H9 (cell line): ENCODE data around the gene FAM9B. TPM values are rescaled to one million over a fixed set of nuclear protein-coding genes. Genes with fewer than 3 reads are reported as not detected.

Experiments
- DNase-seq: peaks from one replicate; pipeline ENCODE4 v3.0.0-alpha.2; 2017
- H2AFZ ChIP-seq: one replicate; pipeline ENCODE4 v1.6.1; 2013; ENCODE audit warnings: mild to moderate bottlenecking, low read length, control low read depth, moderate library complexity
- H2AK5ac ChIP-seq: 2 replicates; pipeline ENCODE4 v1.6.1; 2013; ENCODE audit warnings: low read length, control low read depth, mixed read lengths; ENCODE audit not compliant: insufficient read length
- H2BK120ac ChIP-seq: one replicate; pipeline ENCODE4 v1.6.1; 2013; ENCODE audit warnings: low read depth, mild to moderate bottlenecking, low read length, control low read depth, inconsistent platforms; ENCODE audit not compliant: poor library complexity, severe bottlenecking
- H2BK12ac ChIP-seq: 2 replicates; pipeline ENCODE4 v1.6.1; 2013; ENCODE audit warnings: low read length, control low read depth, mixed read lengths, low read depth; ENCODE audit not compliant: insufficient read length
- H2BK15ac ChIP-seq: 2 replicates; pipeline ENCODE4 v1.6.1; 2013; ENCODE audit warnings: low read depth, low read length, control low read depth
- H2BK20ac ChIP-seq: one replicate; pipeline ENCODE4 v1.6.1; 2013; ENCODE audit warnings: low read depth, mild to moderate bottlenecking, low read length, control low read depth, inconsistent platforms; ENCODE audit not compliant: poor library complexity, severe bottlenecking
- H2BK5ac ChIP-seq: 2 replicates; pipeline ENCODE4 v1.6.1; 2013; ENCODE audit warnings: low read length, control low read depth, mixed read lengths; ENCODE audit not compliant: insufficient read length
- H3K14ac ChIP-seq: 2 replicates; pipeline ENCODE4 v1.6.1; 2013; ENCODE audit warnings: low read length, control low read depth; ENCODE audit not compliant: insufficient read depth
- H3K18ac ChIP-seq: 2 replicates; pipeline ENCODE4 v1.6.1; 2013; ENCODE audit warnings: low read depth, mild to moderate bottlenecking, mixed read lengths, low read length, control low read depth; ENCODE audit not compliant: insufficient read length
- H3K23ac ChIP-seq: 2 replicates; pipeline ENCODE4 v1.6.1; 2013; ENCODE audit warnings: low read length, control low read depth, mixed read lengths, low read depth; ENCODE audit not compliant: insufficient read length
- H3K23me2 ChIP-seq: 2 replicates; pipeline ENCODE4 v1.6.1; 2013; ENCODE audit warnings: low read depth, mild to moderate bottlenecking, mixed read lengths, low read length, control low read depth; ENCODE audit not compliant: insufficient read length, poor library complexity, severe bottlenecking
- H3K27ac ChIP-seq: 2 replicates; pipeline ENCODE4 v1.5.1; 2013; ENCODE audit warnings: low read length, control low read depth, mixed read lengths, low read depth; ENCODE audit not compliant: insufficient read length
- H3K27me3 ChIP-seq: 2 replicates; pipeline ENCODE4 v1.6.1; 2013; ENCODE audit warnings: low read length, control low read depth, inconsistent platforms; ENCODE audit not compliant: insufficient read depth
- H3K4ac ChIP-seq: 2 replicates; pipeline ENCODE4 v1.6.1; 2013; ENCODE audit warnings: low read depth, mild to moderate bottlenecking, control low read depth, inconsistent platforms, low read length, moderate library complexity
- H3K4me1 ChIP-seq: 2 replicates; pipeline ENCODE4 v1.6.1; 2013; ENCODE audit warnings: low read length, control low read depth, inconsistent platforms; ENCODE audit not compliant: insufficient read depth
- H3K4me2 ChIP-seq: 2 replicates; pipeline ENCODE4 v1.6.1; 2013; ENCODE audit warnings: low read length, control low read depth, mixed read lengths; ENCODE audit not compliant: insufficient read length, insufficient read depth
- H3K56ac ChIP-seq: 2 replicates; pipeline ENCODE4 v1.6.1; 2013; ENCODE audit warnings: low read depth, mild to moderate bottlenecking, mixed read lengths, low read length, control low read depth; ENCODE audit not compliant: insufficient read length
- H3K79me1 ChIP-seq: 2 replicates; pipeline ENCODE4 v1.6.1; 2013; ENCODE audit warnings: low read depth, mild to moderate bottlenecking, moderate library complexity, low read length, control low read depth, inconsistent platforms; ENCODE audit not compliant: insufficient read depth, poor library complexity, severe bottlenecking
- H3K79me2 ChIP-seq: 2 replicates; pipeline ENCODE4 v1.6.1; 2013; ENCODE audit warnings: low read length, control low read depth, inconsistent platforms; ENCODE audit not compliant: insufficient read depth
- H3K9ac ChIP-seq: 2 replicates; pipeline ENCODE4 v1.6.1; 2013; ENCODE audit warnings: low read length, control low read depth, mixed read lengths; ENCODE audit not compliant: insufficient read length; ENCODE audit errors: extremely low read depth
- H3K9me3 ChIP-seq: one replicate; pipeline ENCODE4 v1.6.1; 2013; ENCODE audit warnings: low read depth, low read length, inconsistent platforms; ENCODE audit not compliant: control insufficient read depth
- H3T11ph ChIP-seq: one replicate; pipeline ENCODE4 v1.6.1; 2013; ENCODE audit warnings: mild to moderate bottlenecking, low read length, control low read depth, inconsistent platforms
- H4K20me1 ChIP-seq: one replicate; pipeline ENCODE4 v1.6.1; 2013; ENCODE audit not compliant: control insufficient read depth, insufficient read length, insufficient read depth
- H4K5ac ChIP-seq: 2 replicates; pipeline ENCODE4 v1.6.1; 2013; ENCODE audit warnings: low read depth, mild to moderate bottlenecking, mixed read lengths, low read length, control low read depth; ENCODE audit not compliant: insufficient read length
- H4K8ac ChIP-seq: replicated peaks from 2 replicates; pipeline ENCODE4 v1.6.1; 2013; ENCODE audit warnings: low read length, control low read depth, mixed read lengths, low read depth; ENCODE audit not compliant: insufficient read length
- H4K91ac ChIP-seq: 2 replicates; pipeline ENCODE4 v1.6.1; 2013; ENCODE audit warnings: low read depth, mild to moderate bottlenecking, moderate library complexity, mixed read lengths, low read length, control low read depth; ENCODE audit not compliant: insufficient read length
- H3K27ac Mint-ChIP-seq, 3 experiments: 2 replicates in 2 of 3; 3 replicates in 1 of 3; pipeline ENCODE4 v1.8.0; 2020 to 2021; ENCODE audit warnings: mixed read lengths in 3 of 3, mild to moderate bottlenecking in 1 of 3, moderate library complexity in 1 of 3
- H3K27me3 Mint-ChIP-seq: 2 replicates; pipeline ENCODE4 v1.8.0; 2021; ENCODE audit warnings: low read depth, mild to moderate bottlenecking, moderate library complexity, mixed read lengths
- H3K36me3 Mint-ChIP-seq, 3 experiments: 2 replicates in 2 of 3; 3 replicates in 1 of 3; pipeline ENCODE4 v1.8.0; 2020 to 2021; ENCODE audit warnings: low read depth in 3 of 3, mixed read lengths in 3 of 3; ENCODE audit not compliant: insufficient read depth in 1 of 3
- H3K4me1 Mint-ChIP-seq, 2 experiments: 2 replicates each; pipeline ENCODE4 v1.8.0; 2020; ENCODE audit warnings: mixed read lengths in 2 of 2
- H3K4me3 Mint-ChIP-seq, 2 experiments: 2 replicates in 1 of 2; 3 replicates in 1 of 2; pipeline ENCODE4 v1.8.0; 2020 to 2021; ENCODE audit warnings: mild to moderate bottlenecking in 2 of 2, mixed read lengths in 2 of 2, moderate library complexity in 1 of 2
- H3K9me3 Mint-ChIP-seq, 2 experiments: 2 replicates in 1 of 2; 3 replicates in 1 of 2; pipeline ENCODE4 v1.8.0; 2020; ENCODE audit warnings: mild to moderate bottlenecking in 2 of 2, mixed read lengths in 2 of 2, moderate library complexity in 1 of 2
- WGBS: extraction: QIAGEN DNeasy Blood & Tissue Kit; methylation state at CpG from one replicate; pipeline ENCODE4 v1.1.7; 2013; ENCODE audit warnings: missing lambda C conversion rate, low lambda C conversion rate, mixed read lengths; ENCODE audit not compliant: insufficient read length; ENCODE audit errors: extremely low coverage; 5-methylcytosine and 5-hydroxymethylcytosine counted together
- total RNA-seq: library from RNA; stranded (reverse); gene quantifications from 2 replicates; pipeline ENCODE4 v1.2.1, GENCODE V29; 2021
- TF ChIP-seq, protein P1 (sequence below): fragments of 200-600 bp; sonication (generic); conservative IDR thresholded peaks from 3 replicates; pipeline ENCODE4 v1.8.0; 2021; ENCODE audit warnings: antibody characterized with exemption, mild to moderate bottlenecking

FAM9B gene
- total RNA-seq, 1 experiment from 2014 or later: not detected

DNA sequence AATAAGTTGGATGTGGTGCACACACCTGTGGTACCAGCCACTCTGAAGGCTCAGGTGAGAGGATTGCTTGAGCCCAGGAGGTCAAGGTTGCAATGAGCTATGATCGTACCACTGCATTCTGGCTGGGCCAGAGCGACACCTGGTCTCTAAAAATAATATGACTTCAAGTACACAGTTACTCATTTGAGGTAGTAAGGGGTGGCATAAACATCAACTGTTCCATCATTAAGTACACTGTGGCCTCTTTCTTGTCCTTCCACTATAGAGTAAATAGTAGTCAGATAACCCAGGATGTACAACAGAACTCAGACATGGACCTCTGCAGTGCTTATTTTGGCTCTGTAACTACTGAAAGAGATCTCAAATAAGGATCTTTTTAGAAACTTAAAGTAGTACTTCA lies 10.6 kb downstream of the FAM9B start:
- Mint-ChIP-seq H3K4me1 (no peaks in the 10 kb centered on the region), H3K27me3 (no peaks in the 10 kb centered on the region; the same call in 1 of the 2 replicates), H3K27ac (no peak overlapping the region), H3K4me3 (no peak overlapping the region), H3K36me3 (no peaks in the 10 kb centered on the region), H3K9me3 (peaks cover 0 to 18% of the 10 kb centered on the region in 2 experiments; a peak in 3 of 5 replicates)
- Histone ChIP-seq H2AK5ac (no peak overlapping the region), H2AFZ (no peak overlapping the region), H3K4ac (no peak overlapping the region), H3K79me1 (no peaks in the 10 kb centered on the region), H2BK15ac (no peak overlapping the region), H3K23ac (no peak overlapping the region), H2BK20ac (no peak overlapping the region), H3K14ac (no peak overlapping the region), H3K4me1 (no peaks in the 10 kb centered on the region), H2BK12ac (no peak overlapping the region), H3K56ac (no peak overlapping the region), H4K91ac (no peak overlapping the region), H3K4me2 (no peak overlapping the region), H3K18ac (no peak overlapping the region), H4K20me1 (no peaks in the 10 kb centered on the region), H3T11ph (no peak overlapping the region), H2BK120ac (no peak overlapping the region), H2BK5ac (no peak overlapping the region), H3K27me3 (no peaks in the 10 kb centered on the region), H4K5ac (no peak overlapping the region), H3K23me2 (no peaks in the 10 kb centered on the region), H3K27ac (no peak overlapping the region), H3K9ac (no peak overlapping the region), H3K79me2 (no peaks in the 10 kb centered on the region), H4K8ac (no peak overlapping the region), H3K9me3 (no peaks in the 10 kb centered on the region)
- WGBS: no CpG with 5 or more reads among the region's 2 CpGs
- TF ChIP-seq, protein P1, sequence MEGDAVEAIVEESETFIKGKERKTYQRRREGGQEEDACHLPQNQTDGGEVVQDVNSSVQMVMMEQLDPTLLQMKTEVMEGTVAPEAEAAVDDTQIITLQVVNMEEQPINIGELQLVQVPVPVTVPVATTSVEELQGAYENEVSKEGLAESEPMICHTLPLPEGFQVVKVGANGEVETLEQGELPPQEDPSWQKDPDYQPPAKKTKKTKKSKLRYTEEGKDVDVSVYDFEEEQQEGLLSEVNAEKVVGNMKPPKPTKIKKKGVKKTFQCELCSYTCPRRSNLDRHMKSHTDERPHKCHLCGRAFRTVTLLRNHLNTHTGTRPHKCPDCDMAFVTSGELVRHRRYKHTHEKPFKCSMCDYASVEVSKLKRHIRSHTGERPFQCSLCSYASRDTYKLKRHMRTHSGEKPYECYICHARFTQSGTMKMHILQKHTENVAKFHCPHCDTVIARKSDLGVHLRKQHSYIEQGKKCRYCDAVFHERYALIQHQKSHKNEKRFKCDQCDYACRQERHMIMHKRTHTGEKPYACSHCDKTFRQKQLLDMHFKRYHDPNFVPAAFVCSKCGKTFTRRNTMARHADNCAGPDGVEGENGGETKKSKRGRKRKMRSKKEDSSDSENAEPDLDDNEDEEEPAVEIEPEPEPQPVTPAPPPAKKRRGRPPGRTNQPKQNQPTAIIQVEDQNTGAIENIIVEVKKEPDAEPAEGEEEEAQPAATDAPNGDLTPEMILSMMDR: no peak
- DNase-seq: no peak
